NCI-H2171 (cell line): ENCODE measurements around the gene SH3RF3.
"Not testable (repeated sequence)": the region's sequence is repeated elsewhere in the genome, so short reads cannot be mapped to it uniquely, and the experiment has no call there.

Experiments used
- DNase-seq: peaks from one replicate; lab custom pipeline; 2025; lab: John Stamatoyannopoulos, UW

Gene SH3RF3

GRCh38 chr2:109218792-109219126 lies 89.8 kb downstream of the SH3RF3 start:
- DNase-seq: no peak

DNA sequence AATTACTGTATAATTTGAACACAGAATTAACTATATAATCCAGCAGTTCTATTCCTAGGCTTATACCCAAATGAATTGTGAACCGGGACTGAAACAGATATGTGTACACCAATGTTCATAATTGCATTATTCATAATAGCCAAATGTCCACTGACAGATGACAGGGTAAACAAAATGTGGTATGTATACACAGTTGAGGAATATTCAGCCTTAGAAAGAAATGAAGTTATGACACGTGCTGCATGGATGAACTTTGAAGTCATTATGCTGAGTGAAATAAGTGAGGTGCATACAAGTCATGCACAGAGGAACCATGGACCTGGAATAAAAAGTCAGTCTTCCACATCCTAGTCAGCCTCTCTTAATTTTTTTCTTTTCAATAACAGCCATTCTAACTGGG lies 91.9 kb downstream of the SH3RF3 start:
- no peak for DNase-seq

DNA sequence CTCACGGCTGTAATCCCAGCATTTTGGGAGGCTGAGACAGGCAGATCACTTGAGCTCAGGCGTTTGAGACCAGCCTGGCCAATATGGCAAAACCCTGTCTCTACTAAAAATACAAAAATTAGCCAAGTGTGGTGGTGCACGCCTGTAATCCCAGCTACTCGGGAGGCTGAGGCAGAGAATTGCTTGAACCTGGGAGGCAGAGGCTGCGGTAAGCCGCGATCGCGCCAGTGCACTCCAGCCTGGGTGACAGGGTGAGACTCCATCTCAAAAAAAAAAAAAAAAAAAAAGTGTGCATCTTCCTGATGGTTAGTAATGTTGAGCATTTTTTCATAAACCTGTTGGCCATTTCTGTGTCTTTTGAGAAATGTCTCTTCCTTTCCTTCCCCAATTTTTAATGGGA lies 92.3 kb downstream of the SH3RF3 start:
- DNase-seq: not testable (repeated sequence)

GRCh38 chr2:109222422-109222821 lies 93.4 kb downstream of the SH3RF3 start:
- DNase-seq: no peak

- DNase-seq: no peak
Measured at GRCh38 chr2:109222825-109223471, 93.9 kb downstream of the SH3RF3 start.

DNA sequence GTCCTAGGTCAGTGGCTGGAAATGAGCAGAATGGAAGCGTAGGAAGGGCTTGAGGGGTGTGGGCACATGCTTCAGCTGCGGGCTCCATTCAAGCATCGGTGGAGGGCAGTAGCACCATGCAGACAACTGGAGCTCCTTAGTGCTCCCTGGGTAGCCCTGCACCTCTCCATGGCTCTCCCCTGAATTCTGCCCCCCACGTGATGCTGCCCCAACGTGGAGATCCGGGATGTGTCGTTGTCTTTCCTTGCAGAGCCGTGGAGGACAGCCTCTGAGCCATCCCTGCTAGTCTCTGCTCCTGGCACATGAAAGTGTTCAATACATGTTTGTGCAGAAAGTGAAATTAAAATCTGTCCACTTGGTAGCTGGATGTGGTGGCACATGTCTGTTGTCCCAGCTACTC lies 94.5 kb downstream of the SH3RF3 start:
- no peak for DNase-seq

GRCh38 chr2:109224341-109224740 lies 95.3 kb downstream of the SH3RF3 start:
- DNase-seq: not testable (repeated sequence)

DNA sequence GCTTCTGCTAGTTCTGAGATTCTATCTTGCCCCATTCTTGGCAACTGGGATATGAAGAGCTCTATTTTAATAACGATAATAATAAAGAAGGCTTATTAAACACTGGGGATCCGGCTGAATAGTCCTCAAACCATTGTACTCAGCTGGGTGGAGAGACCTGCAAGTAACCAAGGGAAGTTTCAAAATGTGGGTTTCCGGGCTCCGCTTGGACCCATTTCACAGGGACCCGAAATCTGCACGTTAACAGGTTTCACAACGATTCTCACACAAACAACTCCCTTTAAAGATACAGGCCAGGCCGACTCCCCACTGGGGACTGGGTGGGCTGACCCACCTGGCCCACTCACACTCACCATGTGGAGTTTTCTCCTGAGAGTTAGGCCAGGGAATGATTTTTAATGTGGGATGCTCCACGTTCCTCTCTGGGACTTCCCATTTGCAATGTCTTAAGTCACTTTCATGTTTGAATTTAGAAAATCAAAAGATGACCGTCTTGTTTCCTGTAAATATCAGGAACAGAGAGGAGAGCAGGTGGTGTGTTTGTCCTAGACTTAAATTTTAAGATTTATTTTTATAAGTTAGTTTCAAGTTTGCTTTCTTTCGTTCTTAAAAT lies 96.3 kb downstream of the SH3RF3 start:
- DNase-seq: no peak

DNA sequence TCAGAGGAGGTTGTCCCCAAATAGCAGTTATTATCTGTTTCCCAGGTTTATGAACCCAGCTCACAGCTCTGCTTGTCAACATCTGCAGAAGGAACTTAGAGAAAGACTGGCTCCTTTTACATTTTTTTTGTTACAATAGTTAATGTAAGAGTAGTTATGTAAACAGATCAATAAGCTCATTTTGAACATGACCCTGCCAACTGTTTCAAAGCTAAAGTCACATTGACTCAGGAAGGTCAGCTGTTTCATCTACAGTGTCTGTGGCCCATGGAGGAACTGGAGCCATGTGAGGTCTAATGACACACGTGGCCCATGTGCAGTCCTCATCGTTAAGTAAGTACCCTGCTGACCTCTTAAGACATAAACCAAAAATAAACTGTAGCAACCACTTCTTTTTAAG lies 97.1 kb downstream of the SH3RF3 start:
- no peak for DNase-seq

DNA sequence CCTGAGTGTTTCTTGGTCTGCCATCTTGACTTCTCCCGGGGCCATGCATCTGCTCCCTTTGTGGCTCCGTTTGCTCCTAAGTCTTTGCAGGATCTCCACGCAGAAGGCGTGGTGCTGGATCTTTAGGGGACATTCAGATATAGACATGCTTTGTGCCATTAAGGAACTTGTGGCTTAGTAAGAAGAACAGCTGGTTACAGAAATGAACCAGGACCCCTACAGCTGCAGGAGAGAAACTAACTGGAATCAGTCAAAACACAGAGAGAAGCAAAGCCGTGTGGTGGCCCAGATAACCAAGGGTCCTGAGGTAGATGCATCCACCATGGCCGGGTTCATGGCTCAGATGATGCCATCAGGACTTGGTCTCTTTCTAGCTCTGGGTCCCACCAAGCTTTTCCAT lies 97.6 kb downstream of the SH3RF3 start:
- no peak for DNase-seq

DNA sequence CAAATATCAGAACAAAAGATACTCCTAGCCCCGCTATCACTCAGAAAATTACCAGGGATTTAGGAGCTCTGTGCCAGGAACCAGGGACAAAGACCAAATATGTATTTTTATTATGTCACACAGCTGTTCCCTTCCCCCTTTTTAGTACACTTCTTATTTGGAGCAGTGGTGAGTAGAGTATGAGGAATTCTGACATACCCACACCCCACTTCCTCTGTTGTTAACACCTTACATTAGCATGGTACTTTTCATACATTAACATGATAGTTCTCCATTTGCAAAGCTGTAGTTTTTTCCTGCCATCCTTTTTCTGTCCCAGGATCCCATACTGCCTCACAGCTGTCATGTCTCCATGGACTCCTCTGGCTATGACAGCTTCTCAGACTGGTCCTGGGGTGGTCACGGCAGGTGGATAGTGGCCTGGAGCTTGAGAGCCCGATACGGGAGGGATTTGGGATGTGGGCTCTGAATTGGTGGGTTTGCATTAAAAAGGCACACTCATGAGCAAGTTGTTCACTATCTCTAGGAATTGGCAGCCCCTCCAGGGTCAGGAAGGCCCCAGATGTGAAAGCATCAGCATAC lies 100.2 kb downstream of the SH3RF3 start:
- no peak for DNase-seq

DNA sequence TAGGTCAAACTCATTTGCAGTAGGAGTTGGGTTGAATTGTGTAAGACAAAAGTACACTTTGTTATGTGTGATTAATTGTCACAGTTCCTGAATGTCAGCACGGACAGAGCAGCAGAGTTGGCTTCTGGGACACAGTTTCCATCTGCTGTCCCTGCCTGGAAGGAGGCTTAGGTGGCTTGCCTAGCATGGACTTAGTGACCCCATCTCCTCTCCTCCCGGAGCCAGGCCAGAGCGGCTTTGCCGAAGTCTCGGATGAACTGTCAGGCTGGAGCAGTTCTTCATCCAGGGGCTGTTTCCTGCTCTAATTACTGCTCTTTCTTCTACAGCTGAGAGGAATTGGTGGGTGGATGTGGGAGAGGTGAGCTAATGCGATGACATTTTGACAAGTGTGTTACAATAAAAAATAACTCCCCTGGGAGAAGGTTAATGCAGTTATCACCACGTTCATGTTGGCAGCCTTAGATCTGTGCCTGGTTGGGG lies 102.0 kb downstream of the SH3RF3 start:
- DNase-seq: no peak

- DNase-seq: no peak
Measured at GRCh38 chr2:109231428-109231827, 102.4 kb downstream of the SH3RF3 start.

GRCh38 chr2:109231996-109232705 lies 103.1 kb downstream of the SH3RF3 start:
- no peak for DNase-seq

GRCh38 chr2:109232909-109233308 lies 103.9 kb downstream of the SH3RF3 start:
- DNase-seq: no peak

DNA sequence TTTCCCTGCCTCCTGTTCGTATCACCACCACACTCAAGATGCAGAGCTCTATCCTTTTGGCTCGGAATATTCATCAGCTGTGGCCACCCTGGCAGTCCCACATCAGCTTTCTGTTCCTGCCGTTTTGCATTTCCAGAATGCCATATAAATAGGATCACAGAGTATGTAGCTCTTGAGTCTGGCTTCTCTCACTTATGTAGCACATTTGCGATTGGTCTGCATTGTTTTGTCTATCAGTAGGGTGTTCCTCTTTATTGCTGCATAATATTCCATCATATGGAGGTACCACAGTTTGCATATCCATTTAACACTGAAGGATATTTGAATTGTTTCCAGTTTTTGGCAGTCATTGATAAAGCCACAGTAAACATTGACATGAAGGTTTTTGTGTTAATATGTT lies 104.6 kb downstream of the SH3RF3 start:
- DNase-seq: no peak

DNA sequence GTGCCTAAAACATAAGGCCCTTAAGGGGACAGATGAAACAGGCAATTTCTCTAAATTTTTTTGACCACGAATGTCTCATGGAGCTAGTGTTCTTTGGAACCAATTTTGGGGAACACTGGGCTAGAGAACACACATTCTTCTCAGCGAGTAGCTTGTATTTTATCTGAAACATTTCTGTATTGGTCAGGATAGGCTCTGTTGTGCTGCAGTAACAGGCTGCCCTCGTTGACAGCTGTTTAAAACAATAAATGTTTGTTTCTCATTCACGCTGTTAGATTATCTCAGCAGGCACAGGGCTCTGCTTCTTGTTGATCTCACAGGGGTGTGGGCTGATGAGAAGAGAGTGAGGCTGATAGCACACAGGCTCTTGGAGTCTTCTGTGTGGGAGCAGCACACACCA lies 105.3 kb downstream of the SH3RF3 start:
- DNase-seq: no peak

DNA sequence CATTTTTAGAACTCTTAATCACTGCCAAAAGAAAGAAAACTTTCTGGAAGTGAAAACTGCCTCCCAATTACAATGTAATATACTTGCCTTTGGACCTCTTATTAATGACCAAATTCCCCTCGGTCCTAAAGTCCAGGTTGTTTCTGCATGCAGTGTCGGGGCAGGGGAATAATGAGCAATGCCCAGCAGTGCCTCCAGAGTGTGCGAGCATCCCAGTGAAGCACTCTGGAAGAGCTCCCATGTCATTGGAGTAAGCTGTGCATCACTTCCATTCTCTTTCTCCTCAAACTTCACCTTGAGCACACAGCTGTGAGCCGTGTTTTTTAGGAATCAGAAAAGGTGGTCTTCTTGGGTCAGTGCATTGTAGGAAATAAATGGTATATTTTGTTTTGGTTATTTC lies 107.1 kb downstream of the SH3RF3 start:
- no peak for DNase-seq

GRCh38 chr2:109237792-109238191 lies 108.8 kb downstream of the SH3RF3 start:
- no peak for DNase-seq

- DNase-seq: no peak
Measured at GRCh38 chr2:109238580-109238979, 109.6 kb downstream of the SH3RF3 start.

GRCh38 chr2:109239720-109240119 lies 110.7 kb downstream of the SH3RF3 start:
- DNase-seq: no peak

- no peak for DNase-seq
Measured at GRCh38 chr2:109242210-109242653, 113.2 kb downstream of the SH3RF3 start.
